SKM-1 (cell line): ENCODE measurements around the gene SNX10.

Experiments
- DNase-seq: peaks from one replicate; lab custom pipeline; 2025; ENCODE audit not compliant: unreplicated experiment; lab: John Stamatoyannopoulos, UW

The SNX10 gene

DNA sequence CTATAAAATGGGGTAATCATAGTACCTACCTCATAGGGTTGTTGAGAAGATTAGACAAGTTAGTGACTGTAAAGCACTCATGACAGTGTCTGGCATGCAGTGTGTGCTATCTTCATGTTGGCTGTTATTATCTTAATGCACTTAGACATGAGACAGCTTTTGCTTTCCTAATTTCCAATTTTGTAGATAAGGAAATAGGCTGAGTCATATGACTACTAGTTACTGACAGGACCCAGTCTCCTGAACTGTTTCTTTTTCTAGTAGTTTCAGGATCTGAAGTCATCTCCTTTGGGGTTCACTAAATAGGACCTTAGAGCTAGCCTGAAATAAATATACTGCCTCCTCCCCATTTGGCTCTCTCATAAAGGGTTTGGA, 74.2 kb downstream of the SNX10 start:
- no peak for DNase-seq

DNA sequence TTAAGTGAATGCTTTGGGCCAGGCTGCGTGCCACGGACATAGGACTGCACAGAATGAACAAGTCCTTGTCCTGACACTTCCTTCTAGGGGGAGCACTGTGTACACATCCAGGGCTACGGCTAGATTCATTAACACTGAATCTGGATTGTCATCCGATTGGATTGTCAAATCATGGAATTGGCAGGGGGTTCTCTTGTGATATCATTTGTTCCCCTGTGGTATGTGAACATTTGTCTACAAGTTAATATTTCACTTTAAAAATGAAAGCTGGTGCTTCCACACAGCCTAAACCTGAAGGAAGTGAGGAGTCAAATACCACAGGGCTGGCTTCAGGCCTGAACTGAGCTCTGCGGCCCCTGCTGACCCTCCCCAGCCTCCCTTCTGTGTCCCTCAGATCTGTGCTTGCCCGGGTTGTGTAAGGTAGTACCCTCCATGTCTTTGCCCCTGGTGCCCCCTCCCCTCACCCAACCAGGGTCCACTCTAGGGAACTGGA, 75.6 kb downstream of the SNX10 start:
- DNase-seq, result no peak

DNA sequence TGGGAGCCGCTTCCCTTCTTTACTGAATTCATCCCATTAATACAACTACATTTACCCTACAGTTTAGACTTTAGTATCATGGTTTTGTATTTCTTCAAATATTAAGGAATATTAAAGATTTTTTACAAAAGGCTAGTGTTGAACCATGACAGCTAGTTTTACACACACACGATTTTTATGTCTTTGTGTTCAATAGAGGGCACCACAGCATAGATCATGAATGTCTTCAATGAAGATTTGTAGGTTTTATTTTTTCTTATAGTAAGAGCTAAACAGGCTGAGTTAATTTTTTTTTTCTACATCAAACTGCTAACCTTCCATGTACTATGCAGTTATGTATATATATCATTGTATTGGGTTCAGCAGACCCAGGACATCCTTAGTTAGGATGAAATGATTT, 76.9 kb downstream of the SNX10 start:
- DNase-seq, result no peak

GRCh38 chr7:26369593-26369992, 77.9 kb downstream of the SNX10 start:
- peak; percentile 34 for DNase-seq

GRCh38 chr7:26370011-26370410, 78.3 kb downstream of the SNX10 start:
- peak; percentile 13 for DNase-seq

GRCh38 chr7:26372249-26372648, 80.6 kb downstream of the SNX10 start:
- DNase-seq, result no peak

GRCh38 chr7:26372704-26373103, 81.0 kb downstream of the SNX10 start:
- DNase-seq, result no peak

DNA sequence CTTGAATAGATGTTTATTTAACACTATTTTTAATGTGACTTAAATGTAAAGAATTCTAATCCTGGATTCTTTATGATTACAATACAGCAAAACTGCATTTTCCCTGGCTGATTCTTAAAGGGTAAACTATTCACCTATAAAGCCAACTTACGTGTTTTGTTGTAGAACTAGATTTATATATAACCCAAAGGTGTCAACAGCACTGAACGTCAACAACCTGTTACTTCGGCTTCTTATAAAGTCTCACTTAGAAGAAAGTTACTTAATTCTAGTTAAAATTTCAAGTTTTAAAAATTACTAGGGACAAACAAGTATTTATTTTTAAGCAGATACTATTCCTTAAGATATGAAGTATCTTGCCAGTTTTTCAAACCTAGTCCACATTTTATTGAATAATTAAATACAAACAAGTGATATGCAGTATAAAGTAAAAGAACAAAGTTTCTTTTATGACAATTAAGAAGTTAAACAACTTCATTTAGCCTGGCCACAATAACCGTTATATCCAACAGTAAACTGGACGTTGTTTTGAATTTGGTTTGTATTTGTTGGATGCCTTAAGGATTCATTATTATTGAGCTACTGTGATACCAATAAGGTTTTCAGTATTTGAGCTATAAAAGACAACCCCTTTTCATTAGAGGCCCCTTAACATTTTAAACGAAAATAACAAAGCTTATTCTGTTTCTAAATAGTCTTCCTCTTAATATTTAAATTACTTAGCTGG, 83.1 kb downstream of the SNX10 start:
- no peak for DNase-seq

- no peak for DNase-seq
These were observed 84.1 kb downstream of the SNX10 start for GRCh38 chr7:26375726-26376174.

- no peak for DNase-seq
These were observed 84.7 kb downstream of the SNX10 start for GRCh38 chr7:26376175-26376917.

DNA sequence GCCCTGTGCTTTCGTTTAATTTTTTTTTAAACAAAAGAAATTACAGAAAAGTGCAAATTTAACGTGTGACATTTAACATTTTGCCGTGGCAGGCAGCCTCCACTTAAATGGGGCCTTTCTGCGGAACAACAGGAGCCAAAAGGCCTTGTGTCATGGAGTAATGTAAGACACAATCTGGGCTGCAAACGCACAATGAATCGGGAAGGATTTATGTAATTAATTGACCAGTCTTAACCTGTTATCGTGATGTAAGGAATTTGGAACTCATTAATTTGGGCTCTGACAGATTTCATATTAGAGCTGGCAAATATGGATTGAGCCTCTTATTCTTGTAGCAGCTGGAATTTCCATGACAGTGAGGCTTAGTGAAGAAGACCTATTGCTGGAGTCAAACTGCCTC, 86.4 kb downstream of the SNX10 start:
- DNase-seq, result no peak

- DNase-seq, result no peak
These were observed 88.0 kb downstream of the SNX10 start for GRCh38 chr7:26379711-26380110.

GRCh38 chr7:26381476-26382353, 90.1 kb downstream of the SNX10 start:
- DNase-seq, result no peak

GRCh38 chr7:26385240-26385639, 93.6 kb downstream of the SNX10 start:
- no peak for DNase-seq

- no peak for DNase-seq
These were observed 96.1 kb downstream of the SNX10 start for GRCh38 chr7:26387731-26388130.

DNA sequence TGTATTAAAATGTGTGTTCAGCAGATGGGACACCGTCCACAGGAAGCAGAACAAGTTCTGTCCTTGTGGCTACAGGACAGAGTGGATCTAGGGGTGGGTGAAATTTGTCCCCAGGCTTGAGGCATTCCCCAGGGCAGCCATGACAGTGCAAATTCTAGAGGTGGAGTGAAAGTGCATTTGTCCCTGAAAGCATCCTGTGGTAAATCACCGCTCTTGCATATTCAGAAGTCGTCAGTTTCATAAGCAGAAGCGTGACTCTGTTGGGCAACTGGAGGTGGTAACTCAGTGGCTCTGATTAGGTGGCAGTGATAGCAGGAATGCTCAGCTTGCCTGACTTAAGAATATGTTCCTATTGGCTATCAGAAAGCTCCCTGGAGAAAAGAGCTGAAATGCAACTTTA, 96.6 kb downstream of the SNX10 start:
- DNase-seq, result no peak

DNA sequence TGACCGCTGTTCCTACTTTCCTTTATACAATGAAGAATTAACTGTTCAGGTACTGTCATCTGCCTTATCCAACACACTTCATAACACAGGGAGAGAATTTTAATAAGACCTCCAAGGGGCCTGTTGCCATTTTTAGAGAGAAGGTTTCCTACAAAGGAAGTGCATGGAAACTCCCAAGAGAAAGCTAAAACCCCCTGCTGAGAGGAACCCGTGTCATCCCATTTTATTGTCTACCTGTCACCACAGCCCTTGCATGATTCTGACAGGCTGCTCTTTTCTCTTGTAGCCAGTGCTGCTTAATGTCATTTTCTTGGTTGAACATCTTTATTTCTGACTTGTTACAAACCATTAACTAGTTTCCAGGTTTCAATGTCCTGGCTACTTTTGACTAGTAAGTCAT, 98.4 kb downstream of the SNX10 start:
- no peak for DNase-seq

DNA sequence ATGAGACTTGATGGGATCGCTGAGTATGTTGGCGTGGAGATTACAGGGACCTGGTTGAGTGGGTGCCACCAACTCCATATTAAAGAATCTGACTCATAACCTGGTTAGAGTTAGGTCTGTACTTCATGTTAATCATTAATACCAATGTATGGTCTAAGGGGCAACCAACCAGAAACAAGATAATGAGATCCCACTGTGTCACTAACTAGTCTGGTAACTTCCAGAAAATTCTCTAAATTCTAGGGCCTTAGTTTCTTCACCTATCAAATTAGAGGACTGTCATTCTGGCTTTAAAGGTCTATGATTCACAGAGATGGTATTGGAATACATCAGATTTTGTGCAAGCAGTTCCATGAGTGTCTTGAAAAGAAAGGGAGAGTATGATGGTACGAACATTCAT, 102.2 kb downstream of the SNX10 start:
- no peak for DNase-seq

- DNase-seq, result no peak
These were observed 105.7 kb downstream of the SNX10 start for GRCh38 chr7:26397332-26397731.

DNA sequence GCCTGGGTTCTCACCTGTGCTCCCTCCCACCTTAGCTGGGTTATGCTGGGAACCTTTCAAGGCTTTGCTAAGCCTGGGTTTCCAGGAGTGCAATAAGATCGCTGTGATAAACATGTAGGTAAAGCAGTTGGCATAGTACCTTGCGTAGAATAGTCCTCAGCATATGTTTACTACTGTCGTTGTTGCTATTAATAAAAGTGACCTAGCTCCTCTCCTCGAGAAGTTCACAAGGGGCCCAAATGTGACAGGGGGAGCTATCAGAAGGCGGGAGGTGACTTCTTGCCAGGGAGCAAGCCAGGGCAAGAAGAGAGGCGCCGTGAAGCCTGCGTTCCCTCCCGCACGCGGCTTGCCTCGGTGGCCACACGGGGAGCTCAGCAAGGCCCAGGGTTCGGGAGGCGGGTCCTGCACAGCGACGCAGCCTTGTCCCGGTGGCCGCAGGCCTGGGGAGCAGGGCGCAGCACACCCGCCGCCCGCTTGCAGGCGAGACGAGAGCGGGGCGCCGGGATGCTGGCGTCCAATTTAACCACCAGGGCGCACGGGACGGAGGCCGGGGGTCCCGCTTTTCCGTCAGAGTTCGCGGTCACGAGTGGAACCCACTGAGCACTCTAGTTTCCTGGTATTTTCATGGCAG, 106.2 kb downstream of the SNX10 start:
- no peak for DNase-seq

DNA sequence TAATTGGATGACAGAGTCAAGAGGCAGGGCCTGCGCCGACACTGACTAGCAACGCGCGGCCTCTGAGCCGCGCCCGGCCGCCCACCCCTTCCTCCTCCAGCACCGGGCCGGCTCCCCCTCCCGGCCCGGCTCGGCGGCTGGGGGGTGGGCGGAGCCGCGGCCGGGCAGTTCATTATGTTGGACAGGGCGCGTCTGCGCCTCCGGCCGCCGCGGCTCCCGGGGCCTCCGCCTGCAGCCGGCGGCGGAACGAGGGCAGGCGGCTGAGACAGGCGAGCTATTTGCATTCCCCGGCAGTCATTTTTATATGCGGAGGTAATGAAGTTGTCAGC, 106.7 kb downstream of the SNX10 start:
- peak; percentile 64 for DNase-seq
